AG09319 (cell line): ENCODE results near the gene TARBP2.
"Not testable (repeated sequence)": the region's sequence is repeated elsewhere in the genome, so short reads cannot be mapped to it uniquely, and the experiment has no call there.

ENCODE experiments used
- DNase-seq: peaks from one replicate; pipeline ENCODE4 v3.0.0-alpha.2; 2010; ENCODE audit warnings: low read depth; ENCODE audit errors: extremely low read depth
- TF ChIP-seq, protein P1 (sequence below): IDR thresholded peaks from 2 replicates; pipeline ENCODE4 v1.5.1; 2011; ENCODE audit warnings: low read depth, mild to moderate bottlenecking, inconsistent platforms, low read length, moderate library complexity

Gene TARBP2

DNA sequence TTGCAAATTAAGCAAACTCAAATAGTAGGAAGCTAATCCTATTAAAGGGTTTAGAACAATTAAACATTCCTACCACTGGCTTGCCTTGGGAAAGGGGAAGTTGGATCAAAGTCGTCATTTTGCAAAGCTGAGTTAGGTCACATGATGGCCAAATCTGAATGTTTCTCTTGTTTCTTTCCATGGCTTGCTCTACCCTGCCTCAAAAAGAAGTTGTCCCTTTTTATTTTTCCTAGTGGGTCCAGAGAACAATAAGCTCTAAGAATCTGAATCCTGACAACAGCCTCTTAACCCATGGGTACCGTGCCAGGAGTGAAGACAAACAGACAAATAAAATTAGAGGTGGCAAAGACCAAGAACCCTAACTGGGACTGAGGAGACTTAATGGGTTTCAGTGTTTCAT lies 32.4 kb downstream of the TARBP2 start:
- TF ChIP-seq, protein P1, sequence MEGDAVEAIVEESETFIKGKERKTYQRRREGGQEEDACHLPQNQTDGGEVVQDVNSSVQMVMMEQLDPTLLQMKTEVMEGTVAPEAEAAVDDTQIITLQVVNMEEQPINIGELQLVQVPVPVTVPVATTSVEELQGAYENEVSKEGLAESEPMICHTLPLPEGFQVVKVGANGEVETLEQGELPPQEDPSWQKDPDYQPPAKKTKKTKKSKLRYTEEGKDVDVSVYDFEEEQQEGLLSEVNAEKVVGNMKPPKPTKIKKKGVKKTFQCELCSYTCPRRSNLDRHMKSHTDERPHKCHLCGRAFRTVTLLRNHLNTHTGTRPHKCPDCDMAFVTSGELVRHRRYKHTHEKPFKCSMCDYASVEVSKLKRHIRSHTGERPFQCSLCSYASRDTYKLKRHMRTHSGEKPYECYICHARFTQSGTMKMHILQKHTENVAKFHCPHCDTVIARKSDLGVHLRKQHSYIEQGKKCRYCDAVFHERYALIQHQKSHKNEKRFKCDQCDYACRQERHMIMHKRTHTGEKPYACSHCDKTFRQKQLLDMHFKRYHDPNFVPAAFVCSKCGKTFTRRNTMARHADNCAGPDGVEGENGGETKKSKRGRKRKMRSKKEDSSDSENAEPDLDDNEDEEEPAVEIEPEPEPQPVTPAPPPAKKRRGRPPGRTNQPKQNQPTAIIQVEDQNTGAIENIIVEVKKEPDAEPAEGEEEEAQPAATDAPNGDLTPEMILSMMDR = no peak
- no peak for DNase-seq

DNA sequence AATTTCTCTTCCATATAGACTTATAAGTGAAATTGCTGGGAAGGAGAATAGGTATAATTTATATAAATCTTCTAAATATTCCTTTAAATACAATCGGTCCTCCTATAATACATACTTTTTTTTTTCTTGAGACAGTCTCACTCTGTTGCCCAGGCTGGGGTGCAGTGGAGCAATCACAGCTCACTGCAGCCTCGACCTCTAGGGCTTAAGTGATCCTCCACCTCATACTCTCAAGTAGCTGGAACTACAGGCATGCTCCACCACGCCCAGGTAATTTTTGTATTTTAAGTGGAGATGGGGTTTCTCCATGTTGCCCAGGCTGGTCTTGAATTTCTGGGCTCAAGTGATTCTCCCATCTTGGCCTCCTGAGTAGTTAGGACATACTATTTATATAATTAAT lies 35.9 kb downstream of the TARBP2 start:
- TF ChIP-seq, protein P1 = no peak
- no peak for DNase-seq

- TF ChIP-seq, protein P1 = no peak
- DNase-seq = peak; percentile 41
Observed at GRCh38 chr12:53538209-53538689, 37.2 kb downstream of the TARBP2 start.

DNA sequence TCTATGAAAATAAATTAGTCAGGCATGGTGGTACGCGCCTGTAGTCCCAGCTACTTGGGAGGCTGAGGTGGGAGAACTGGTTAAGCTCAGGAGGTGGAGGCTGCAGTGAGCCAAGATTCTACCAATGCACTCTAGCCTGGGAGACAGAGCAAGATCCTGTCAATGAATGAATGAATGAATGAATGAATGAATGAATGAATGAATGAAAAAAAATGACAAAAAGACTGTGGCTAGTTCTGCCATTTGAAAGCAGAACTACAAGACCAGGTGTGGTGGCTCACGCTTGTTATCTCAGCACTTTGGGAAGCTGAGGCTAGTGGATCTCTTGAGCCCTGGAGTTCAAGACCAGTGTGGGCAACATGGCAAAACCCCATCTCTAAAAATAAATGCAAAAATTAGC lies 38.4 kb downstream of the TARBP2 start:
- DNase-seq = no peak
- TF ChIP-seq, protein P1 = no peak

DNA sequence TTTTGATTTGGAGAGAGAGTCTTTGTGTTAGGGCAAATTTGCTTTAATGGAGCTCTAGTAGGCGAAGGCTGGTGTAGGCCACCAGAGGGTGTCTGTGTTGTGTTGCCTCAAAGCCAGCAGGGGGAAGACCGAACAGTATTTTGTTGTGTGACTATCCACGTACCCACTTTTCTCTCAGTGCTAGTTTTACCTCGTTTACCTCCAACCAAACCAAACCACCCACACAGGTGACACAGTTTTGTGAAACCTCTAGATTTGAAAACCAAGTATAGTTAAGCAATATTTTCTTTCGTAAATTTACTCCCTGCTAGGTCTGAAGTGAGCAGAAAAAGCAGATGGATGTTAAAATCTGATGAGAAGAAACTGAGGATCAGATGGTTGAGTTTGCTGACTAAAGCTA lies 42.5 kb downstream of the TARBP2 start:
- peak; percentile 47 for DNase-seq
- TF ChIP-seq, protein P1 = peak; percentile 92

- DNase-seq = not testable (repeated sequence)
Observed at GRCh38 chr12:53548354-53548753, 47.3 kb downstream of the TARBP2 start.

DNA sequence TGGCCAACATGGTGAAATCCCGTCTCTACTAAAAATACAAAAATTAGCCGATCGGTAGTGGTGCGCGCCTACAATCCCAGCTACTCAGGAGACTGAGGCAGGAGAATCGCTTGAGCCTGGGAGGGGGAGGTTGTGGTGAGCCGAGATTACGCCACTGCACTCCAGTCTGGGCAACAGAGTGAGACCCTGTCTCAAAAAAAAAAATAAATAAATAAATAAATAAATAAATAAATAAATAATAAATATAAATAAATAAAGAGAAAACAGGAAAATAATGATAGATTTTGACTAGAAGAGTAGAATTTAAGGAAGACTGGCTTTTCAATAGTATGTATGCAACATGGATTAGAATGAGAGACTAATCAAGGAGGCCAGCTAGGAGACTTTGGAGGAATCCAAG lies 49.0 kb downstream of the TARBP2 start:
- not testable (repeated sequence) for DNase-seq

DNA sequence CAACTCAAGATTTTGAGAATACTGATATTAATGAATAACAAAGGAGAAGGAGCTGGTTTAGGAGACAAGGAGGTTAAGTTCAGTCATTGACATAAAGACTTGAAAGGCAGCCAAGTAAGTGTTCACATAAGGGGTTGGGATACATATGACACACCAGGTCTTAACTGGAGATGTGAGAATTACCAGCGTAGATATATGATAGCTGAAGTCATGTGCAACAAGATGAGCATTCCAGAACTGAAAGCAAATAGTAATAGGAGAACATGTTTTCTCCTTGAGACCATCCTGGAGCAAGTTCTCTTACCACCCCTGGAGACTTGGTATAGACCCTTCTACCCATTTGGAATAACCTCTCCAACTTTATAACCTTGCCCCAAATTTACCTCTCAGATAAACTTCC lies 49.5 kb downstream of the TARBP2 start:
- TF ChIP-seq, protein P1 = no peak
- DNase-seq = no peak
